ENCODE data around the gene PRDX6. TPM values are rescaled to one million over a fixed set of nuclear protein-coding genes. Genes with fewer than 3 reads are reported as not detected.

The PRDX6 gene
- total RNA-seq (100 to 1,000 TPM; 388 to 569 (median 532) TPM), polyA plus RNA-seq (100 to 1,000 TPM; 369 to 592 (median 472) TPM)
- long read RNA-seq, donor 1, transcript PRDX6-201 (5 exons, 1,751 nt): major isoform, 497 of 527 reads
- long read RNA-seq, donor 1, partial matches to known transcripts: 6 of 527 reads
- long read RNA-seq, donor 1, other reads (novel, unspliced or antisense): 22 of 527 reads
- long read RNA-seq, donor 2, transcript PRDX6-203 (4 exons, 859 nt): minor isoform, 6 of 906 reads
- long read RNA-seq, donor 2, transcript PRDX6-201 (5 exons, 1,751 nt): major isoform, 862 of 906 reads
- long read RNA-seq, donor 2, partial matches to known transcripts: 15 of 906 reads
- long read RNA-seq, donor 2, other reads (novel, unspliced or antisense): 22 of 906 reads

GRCh38 chr1:173477286-173478093 is at the start of gene PRDX6:
Gene PRDX6, plus strand, starts transcription at chr1:173477335. Its CDS starts 63 bp downstream, at chr1:173477398.
- intact Hi-C loops (cut with DNase I): loop anchor here in 1 of 2 donors (1.0 to 5.0 kb wide), 3 partner anchors 47 to 545 kb away; partner anchors contain the start of genes CENPL, DARS2 and RC3H1
- Histone ChIP-seq H3K4me3 (peak within 1 kb of the TSS; percentile 88), H3K27me3 (ENCODE audit: insufficient read depth in 3 of 3, low read length in 2 of 3) (no peaks in the 10 kb centered on the region), H3K4me1 (peaks cover 45% of the 10 kb centered on the region), H3K27ac (peak within 1 kb of the TSS; percentile 99), H3K9me3 (no peaks in the 10 kb centered on the region), H3K36me3 (ENCODE audit: insufficient read depth in 1 of 2, low read depth in 1 of 2) (peaks cover 11 to 32% of the 10 kb centered on the region in 2 donors)
- no peak for TF ChIP-seq CTCF (IDR thresholded peaks at IDR 0.05)
- DNase-seq: peak; percentile 69 to 85
- 0% methylated on average over 60 to 69 of the region's 69 CpGs for WGBS, 3 donors
- ATAC-seq: peak; percentile 66 to 80 (median 72)

GRCh38 chr1:173429471-173430402 is 47.4 kb upstream of the PRDX6 start:
- peaks cover 23% of the 10 kb centered on the region for H3K4me1 ChIP-seq
- intact Hi-C loops (cut with DNase I): loop anchor here (1.0 to 10.0 kb wide), 8 partner anchors 43 to 685 kb away; partner anchors contain the start of genes KLHL20 (in 2 of the 2), CENPL (in 1 of the 2), DARS2 (in 1 of the 2) and PRDX6 (in 1 of the 2)
- ATAC-seq (peak; percentile 82 to 88 (median 86)), DNase-seq (peak; percentile 89 to 92)
- H3K4me3 ChIP-seq: peak overlapping the region; percentile 41
- H3K27me3 ChIP-seq (ENCODE audit: insufficient read depth in 3 of 3, low read length in 2 of 3): no peaks in the 10 kb centered on the region
- 4 to 5% (median 4%) methylated on average over 15 of the region's 15 CpGs for WGBS, 3 donors
- H3K27ac ChIP-seq: peak overlapping the region; percentile 73
- peak; percentile 56 for TF ChIP-seq CTCF (IDR thresholded peaks at IDR 0.05)
- H3K9me3 ChIP-seq: no peaks in the 10 kb centered on the region
- no peaks in the 10 kb centered on the region for H3K36me3 ChIP-seq (ENCODE audit: insufficient read depth in 1 of 2, low read depth in 1 of 2)

GRCh38 chr1:173430677-173431303 is 46.3 kb upstream of the PRDX6 start:
- Histone ChIP-seq H3K9me3 (no peaks in the 10 kb centered on the region), H3K4me1 (peaks cover 23% of the 10 kb centered on the region), H3K4me3 (no peak overlapping the region), H3K27ac (peak overlapping the region; percentile 73), H3K27me3 (ENCODE audit: insufficient read depth in 3 of 3, low read length in 2 of 3) (no peaks in the 10 kb centered on the region), H3K36me3 (ENCODE audit: insufficient read depth in 1 of 2, low read depth in 1 of 2) (no peaks in the 10 kb centered on the region)
- DNase-seq (no peak), ATAC-seq (peak in 1 of 4 donors; percentile 41)
- no peak for TF ChIP-seq CTCF (IDR thresholded peaks at IDR 0.05)
- intact Hi-C loops (cut with DNase I): loop anchor here (1.0 to 10.0 kb wide), 7 partner anchors 42 to 686 kb away; partner anchors contain the start of genes CENPL (in 1 of the 2), DARS2 (in 1 of the 2), KLHL20 (in 1 of the 2) and PRDX6 (in 1 of the 2)
- 1 to 2% (median 1%) methylated on average over 2 of the region's 2 CpGs for WGBS, 3 donors

All from psoas muscle (tissue), 8 donors.